Measurements from ENCODE around the gene RASA3. TPM values are rescaled to one million over a fixed set of nuclear protein-coding genes. Genes with fewer than 3 reads are reported as not detected.

RASA3 gene, protein sequence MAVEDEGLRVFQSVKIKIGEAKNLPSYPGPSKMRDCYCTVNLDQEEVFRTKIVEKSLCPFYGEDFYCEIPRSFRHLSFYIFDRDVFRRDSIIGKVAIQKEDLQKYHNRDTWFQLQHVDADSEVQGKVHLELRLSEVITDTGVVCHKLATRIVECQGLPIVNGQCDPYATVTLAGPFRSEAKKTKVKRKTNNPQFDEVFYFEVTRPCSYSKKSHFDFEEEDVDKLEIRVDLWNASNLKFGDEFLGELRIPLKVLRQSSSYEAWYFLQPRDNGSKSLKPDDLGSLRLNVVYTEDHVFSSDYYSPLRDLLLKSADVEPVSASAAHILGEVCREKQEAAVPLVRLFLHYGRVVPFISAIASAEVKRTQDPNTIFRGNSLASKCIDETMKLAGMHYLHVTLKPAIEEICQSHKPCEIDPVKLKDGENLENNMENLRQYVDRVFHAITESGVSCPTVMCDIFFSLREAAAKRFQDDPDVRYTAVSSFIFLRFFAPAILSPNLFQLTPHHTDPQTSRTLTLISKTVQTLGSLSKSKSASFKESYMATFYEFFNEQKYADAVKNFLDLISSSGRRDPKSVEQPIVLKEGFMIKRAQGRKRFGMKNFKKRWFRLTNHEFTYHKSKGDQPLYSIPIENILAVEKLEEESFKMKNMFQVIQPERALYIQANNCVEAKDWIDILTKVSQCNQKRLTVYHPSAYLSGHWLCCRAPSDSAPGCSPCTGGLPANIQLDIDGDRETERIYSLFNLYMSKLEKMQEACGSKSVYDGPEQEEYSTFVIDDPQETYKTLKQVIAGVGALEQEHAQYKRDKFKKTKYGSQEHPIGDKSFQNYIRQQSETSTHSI
- 22.0 and 37.6 TPM in 2 replicates for total RNA-seq

DNA sequence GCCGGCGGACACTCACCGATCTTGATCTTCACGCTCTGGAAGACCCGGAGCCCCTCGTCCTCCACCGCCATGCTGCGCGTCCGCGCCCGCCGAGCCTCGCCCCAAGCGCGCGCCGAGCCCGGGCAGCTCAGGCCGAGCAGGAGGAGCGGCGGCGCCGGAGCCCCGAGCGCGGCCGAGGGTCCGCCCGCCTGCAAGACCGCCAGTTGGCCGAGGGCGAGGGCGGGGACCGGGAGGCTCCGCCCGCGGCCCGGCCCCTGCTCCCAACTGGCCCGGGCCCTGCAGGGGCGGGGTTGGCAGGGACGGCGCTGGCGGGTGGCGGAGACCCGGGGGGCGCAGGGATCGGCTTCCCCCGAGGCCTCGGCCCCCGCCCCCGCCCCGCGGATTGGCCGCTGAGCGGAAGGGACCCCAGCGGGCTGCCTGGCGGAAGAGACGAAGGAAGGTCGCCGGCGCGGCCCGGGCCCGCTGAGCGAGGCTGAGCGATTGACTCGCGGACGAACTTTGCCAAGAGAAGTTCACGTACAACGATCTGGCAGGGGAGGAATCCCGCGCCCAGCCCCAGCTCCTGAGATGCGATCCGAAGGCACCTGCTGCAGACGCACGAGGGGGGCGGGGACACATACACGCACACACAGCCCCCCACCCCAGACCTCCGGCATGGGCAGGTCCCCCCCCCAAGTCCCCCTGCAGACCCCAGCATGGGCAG lies at the start of gene RASA3:
TSS of gene RASA3 (minus strand) at position 205 of the 703 bp plus-strand sequence. CDS start at position 71, 134 bp downstream.

DNA sequence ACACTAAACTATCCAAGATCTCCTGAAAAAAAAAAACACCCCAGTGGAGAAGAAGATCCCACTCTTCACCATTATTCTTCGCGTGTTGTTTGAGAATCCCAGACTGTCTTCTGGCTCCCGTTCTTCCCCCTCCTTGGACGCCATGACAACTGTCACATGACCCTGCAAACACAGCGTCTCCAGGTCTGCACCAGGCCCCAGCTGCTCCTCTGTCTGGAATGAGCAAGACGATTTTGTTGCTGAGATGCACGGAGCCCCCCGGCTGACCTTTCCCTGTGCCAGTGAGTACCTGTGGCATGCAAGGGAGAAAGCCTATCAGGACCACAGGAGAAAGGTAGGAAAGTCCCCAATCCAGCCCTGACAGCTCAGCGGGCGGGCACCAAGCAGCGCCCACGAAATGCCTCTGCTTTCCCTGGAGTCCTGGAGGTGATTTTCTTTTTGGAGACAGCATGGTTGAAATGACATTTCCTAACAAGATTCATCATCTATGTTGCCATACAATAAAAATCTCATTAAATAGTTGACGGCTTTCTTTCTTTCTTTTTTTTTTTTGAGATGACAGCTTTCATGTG lies 46.8 kb upstream of the RASA3 start, which contains the start of gene CFAP97D2:
TSS of gene CFAP97D2 (plus strand) at position 171 of the 572 bp plus-strand sequence. CDS start at position 245, 74 bp downstream.

DNA sequence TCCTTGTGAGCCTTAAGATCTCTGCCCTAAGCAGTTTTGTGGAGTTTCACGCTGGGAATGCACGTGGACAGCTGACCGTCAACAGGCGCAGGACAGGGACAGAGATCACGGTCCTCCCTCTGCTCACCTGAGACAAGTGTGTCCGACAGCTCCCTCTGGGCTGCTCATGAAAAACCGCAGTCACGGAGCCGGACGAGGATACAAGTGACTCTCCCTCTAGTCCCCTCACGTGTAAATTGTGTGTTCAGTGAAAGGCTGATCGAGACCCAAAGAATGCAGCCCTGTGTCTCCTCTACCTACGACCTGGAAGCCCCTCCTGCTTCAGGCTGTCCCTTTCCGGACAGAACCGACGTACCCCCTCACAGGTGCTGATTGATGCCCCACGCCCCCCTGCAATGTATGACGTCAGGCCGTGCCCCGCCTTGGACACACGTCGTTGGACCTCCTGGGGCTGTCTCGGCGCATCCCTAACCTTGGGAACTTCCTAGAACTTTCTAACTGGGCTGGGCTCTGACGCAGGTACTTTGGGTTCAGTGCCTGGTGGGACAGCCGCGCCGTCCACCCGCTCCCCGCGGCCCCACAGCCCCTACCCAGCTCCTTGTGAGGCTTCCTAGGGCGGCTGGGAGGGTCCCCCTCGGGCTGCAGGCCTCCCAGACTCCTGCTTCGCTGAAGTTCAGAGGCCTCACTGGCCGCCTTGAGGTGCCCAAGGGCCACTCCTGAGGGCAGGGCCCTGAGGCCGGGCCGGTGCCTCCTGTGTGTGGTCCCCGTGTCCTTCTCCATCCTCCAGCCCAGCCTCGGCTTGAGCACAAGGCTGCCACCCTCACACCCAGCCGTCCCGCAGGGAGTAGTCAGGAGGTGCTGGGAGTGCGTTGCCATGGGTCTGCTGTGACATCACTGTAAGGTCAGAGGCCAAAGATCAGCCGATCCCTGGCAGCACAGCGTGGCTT lies 158.9 kb downstream of the RASA3 start, which contains the start of gene C13orf46:
TSS of gene C13orf46 (minus strand) at position 859 of the 947 bp plus-strand sequence. CDS start at position 780, 79 bp downstream.

Other genes with a start within 250 kb of the RASA3 start
- gene C13orf46, start 158.5 kb downstream of the RASA3 start, total RNA-seq = 0.28 and 0.38 TPM in 2 replicates
- not detected in 2 replicates for gene CFAP97D2, start 46.6 kb upstream of the RASA3 start, total RNA-seq
- gene CDC16, start 102.3 kb upstream of the RASA3 start, total RNA-seq = 40.9 and 43.1 TPM in 2 replicates
- 13.2 and 17.8 TPM in 2 replicates for gene UPF3A, start 149.0 kb upstream of the RASA3 start, total RNA-seq
- 18.6 and 25.7 TPM in 2 replicates for gene CHAMP1, start 181.9 kb upstream of the RASA3 start, total RNA-seq